ENCODE measurements around the gene UBXN1.
"Not testable (repeated sequence)": the region's sequence is repeated elsewhere in the genome, so short reads cannot be mapped to it uniquely, and the experiment has no call there.

UBXN1 gene

DNA sequence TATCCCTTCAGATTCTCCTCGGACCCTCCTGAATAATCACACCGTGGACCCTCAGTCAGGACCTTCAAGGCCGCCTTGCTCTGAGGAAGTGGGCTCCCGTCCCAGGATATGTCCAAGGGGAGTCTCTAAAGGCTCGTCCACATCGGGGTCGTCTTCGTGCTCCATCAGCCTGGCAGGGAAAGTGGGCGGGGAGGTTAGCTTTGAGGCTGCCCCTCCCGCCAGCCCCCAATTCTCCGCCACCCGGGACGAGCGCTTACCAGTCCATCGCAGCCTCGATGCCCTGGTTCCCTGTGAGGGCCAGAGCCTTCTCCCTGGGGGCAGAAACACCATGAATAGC is 472 bp downstream of the UBXN1 start:
- no peak for DNase-seq (ENCODE audit: low read depth, low spot score)
- peak overlapping the region; percentile 95 for H3K4me3 ChIP-seq (ENCODE audit: low read length)

DNA sequence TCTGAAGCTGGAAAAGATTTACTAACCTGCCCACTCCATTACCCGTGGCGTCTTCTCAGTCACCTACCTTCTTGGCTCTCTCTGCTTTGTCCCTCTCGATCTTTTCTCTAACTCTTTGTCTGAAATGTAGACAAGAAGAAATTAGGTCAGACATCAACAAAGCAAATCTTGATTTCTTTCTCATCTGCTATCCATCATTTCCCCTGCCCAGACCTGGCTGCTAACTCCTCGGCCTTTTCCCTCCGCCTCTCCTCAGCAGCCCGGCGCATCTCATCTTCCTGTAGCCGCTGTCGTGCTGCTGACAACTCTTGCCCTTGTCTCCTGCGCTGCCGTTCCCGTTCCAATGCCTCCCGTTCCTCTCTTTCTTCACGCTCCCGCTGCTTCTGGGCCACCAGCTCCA is 1.2 kb downstream of the UBXN1 start:
- peak overlapping the region; percentile 95 for H3K4me3 ChIP-seq (ENCODE audit: low read length)
- no peak for DNase-seq (ENCODE audit: low read depth, low spot score)

DNA sequence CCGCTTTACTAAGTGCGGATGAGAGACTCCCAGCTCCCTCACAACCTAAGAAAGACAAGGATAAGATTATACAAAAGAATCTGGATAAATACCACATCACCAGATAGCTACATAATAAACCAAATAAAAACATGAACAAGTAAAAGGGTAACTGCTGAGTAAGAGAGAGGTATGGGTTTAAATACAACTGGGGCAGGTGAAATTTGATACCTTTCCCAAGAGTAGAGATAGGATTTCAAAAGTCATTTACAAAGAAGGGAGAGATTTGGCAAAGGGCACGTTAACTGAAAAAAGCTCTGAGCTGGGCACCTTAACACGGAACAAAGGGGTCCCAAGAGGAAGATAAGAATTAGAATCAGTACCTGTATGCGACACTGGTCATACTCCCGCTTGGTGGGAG is 1.7 kb downstream of the UBXN1 start:
- H3K4me3 ChIP-seq (ENCODE audit: low read length), result no peak overlapping the region
- DNase-seq (ENCODE audit: low read depth, low spot score), result no peak

DNA sequence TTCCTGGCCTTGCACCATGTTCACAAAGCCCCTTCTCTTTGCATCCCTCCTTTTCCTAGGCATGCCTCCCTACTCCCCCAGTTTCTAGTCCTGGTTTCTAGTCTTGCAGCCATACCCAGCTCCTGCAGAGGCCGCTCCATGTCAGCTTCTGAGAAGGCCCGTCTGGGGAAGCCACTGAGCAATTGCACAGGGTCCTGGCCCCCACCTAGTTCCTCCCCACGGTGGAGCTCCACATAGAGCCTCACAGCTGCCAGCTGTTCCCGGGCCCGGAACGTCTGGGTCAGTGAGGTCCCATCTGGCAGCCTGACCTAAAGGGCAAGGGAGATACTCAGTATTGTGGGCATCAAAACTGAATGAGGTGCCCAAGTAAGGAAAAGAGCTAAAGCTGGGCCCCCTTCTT is 2.2 kb downstream of the UBXN1 start:
- DNase-seq (ENCODE audit: low read depth, low spot score), result no peak
- no peak overlapping the region for H3K4me3 ChIP-seq (ENCODE audit: low read length)

DNA sequence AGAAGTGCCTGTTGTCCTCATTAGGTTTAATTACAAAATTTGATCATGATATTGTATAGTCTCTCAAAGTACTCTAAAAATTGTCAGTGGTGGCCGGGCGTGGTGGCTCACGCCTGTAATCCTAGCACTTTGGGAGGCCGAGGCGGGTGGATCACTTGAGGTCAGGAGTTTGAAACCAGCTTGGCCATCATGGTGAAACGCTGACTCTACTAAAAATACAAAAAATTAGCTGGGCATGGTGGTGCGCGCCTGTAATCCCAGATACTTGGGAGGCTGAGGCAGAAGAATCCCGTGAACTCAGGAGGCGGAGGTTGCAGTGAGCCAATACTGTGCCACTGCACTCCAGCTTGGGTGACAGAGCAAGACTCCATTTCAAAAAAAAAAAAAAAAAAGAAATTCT is 3.5 kb downstream of the UBXN1 start:
- DNase-seq (ENCODE audit: low read depth, low spot score); H3K4me3 ChIP-seq (ENCODE audit: low read length): not testable (repeated sequence)

DNA sequence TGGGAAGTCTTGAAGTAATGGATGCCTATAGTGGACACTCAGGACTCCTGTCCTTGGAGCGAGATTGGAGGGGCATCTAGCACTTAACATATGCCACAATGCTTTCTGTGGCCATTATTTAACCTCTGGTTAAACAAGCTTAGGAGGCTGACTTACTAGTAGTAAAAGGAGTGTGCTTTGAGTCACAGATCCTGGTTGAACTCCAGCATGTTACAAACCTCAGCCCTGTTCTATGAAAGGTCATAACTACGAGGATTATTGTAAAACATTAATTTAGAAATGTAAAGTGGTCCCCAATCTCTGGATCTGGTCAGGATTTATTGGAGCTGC is 5.7 kb downstream of the UBXN1 start:
- H3K4me3 ChIP-seq (ENCODE audit: low read length), result no peak overlapping the region
- no peak for DNase-seq (ENCODE audit: low read depth, low spot score)

DNA sequence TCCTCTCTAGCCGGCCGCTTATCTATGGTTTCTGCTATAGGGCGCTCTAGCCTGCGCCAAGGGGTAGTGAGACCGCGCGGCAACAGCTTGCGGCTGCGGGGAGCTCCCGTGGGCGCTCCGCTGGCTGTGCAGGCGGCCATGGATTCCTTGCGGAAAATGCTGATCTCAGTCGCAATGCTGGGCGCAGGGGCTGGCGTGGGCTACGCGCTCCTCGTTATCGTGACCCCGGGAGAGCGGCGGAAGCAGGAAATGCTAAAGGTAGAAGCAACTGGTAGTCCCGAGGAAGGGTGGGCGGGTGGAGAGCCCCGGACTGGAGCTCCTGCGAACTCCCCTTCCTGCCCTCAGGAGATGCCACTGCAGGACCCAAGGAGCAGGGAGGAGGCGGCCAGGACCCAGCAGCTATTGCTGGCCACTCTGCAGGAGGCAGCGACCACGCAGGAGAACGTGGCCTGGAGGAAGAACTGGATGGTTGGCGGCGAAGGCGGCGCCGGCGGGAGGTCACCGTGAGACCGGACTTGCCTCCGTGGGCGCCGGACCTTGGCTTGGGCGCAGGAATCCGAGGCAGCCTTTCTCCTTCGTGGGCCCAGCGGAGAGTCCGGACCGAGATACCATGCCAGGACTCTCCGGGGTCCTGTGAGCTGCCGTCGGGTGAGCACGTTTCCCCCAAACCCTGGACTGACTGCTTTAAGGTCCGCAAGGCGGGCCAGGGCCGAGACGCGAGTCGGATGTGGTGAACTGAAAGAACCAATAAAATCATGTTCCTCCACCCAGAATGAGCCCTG is 7.1 kb downstream of the UBXN1 start, which contains the start of the genes LBHD1 and UQCC3:
TSS of gene LBHD1 (minus strand) at position 660 of the 782 bp plus-strand sequence. CDS start 2,236 bp downstream, outside the sequence.
TSS of gene UQCC3 (plus strand) at position 66 of the 782 bp plus-strand sequence. CDS start at position 139, 73 bp downstream.
- DNase-seq (ENCODE audit: low read depth, low spot score), result peak; percentile 96
- peak within 1 kb of the TSS; percentile 95 for H3K4me3 ChIP-seq (ENCODE audit: low read length)

DNA sequence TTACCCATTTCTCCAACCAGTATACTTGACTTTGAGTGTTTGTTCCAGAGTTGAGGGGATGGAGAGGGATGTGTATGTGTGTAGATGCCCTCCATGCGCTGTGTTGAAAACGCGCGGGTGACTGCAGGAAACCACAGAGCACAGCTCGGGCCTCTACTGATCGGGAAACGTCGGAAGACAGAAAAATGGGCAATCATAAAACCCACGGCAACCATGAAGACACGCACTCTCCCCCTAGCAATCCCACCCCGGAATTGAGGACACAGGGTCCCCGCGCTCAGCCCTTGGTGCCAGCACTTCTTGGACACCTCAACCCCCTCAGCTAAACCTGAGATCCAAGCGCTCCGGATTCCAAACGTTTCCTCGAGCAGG is 7.7 kb downstream of the UBXN1 start:
- DNase-seq (ENCODE audit: low read depth, low spot score), result no peak
- H3K4me3 ChIP-seq (ENCODE audit: low read length), result peak overlapping the region; percentile 95

DNA sequence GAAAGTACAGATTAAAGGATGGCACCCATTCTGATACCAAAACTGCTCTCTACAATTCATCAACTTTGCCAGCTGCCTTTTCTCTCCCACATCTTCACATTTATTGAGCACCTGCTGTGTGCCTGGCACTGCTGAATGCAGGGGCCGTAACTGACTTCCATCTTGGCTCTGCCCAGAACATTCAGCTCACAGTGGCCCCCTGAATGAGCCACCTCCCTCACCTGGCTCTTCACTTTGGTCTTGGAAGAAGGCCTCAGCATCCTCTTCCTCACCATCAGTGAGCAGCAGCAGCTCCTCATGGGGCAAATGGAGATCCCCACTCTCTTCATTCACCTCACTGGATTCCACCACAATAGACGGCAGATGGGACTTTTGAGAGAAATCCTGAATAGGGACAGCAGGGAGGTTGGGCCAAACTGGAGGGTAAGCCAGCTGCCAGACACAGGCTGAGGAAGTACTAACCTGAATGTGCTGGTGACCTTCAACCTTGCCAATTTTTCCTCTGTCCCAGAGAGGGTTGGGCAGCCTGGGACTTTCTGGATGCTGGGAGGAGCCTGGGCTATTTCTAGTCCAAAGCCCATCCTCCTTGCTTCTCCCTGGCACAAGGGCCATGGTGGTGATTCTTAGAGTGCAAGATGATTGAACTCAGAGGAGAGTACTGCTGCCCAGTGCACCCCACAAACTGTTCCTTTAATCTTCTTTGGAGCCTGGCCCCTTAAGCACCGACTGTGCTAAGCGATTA is 9.3 kb downstream of the UBXN1 start:
- DNase-seq (ENCODE audit: low read depth, low spot score), result no peak
- no peak overlapping the region for H3K4me3 ChIP-seq (ENCODE audit: low read length)

DNA sequence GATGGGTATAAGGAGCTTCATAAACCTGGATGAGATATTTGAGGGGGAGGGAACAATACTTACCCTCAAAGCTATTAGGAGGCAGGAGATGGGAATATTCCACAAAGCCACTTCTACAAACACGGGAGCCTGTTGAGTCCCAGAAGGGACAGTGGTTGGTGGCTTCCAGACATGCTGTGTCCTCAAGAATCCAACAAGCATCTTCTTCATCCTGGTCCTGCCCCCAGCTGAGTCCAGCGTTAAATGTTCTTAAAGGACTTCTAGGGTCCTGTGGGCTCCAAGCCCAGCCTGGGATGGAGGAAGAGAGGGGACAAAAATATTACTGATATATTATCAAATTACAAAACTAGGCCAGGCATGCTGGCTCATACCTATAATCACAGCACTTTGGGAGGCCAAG is 11.4 kb downstream of the UBXN1 start:
- H3K4me3 ChIP-seq (ENCODE audit: low read length), result no peak overlapping the region
- no peak for DNase-seq (ENCODE audit: low read depth, low spot score)

DNA sequence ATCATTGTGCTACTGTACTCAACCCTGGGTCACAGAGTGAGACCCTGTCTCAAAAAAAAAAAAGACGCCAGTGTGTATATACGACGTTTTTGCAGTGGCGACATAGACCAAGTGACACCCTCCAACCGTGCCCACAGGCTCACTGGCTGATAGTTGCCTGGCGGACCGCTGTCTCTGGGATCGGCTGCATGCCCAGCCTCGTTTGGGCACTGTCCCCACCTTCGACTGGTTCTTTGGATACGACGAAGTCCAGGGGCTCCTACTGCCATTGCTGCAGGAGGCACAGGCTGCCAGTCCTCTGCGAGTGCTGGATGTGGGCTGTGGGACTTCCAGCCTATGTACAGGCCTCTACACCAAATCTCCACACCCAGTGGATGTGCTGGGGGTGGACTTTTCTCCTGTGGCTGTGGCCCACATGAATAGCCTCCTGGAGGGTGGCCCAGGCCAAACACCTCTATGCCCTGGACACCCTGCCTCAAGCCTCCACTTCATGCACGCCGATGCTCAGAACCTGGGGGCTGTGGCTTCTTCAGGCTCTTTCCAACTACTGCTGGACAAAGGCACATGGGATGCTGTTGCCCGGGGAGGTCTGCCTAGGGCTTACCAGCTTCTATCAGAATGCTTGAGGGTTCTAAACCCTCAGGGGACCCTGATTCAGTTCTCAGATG is 12.5 kb downstream of the UBXN1 start:
- DNase-seq (ENCODE audit: low read depth, low spot score), result no peak
- H3K4me3 ChIP-seq (ENCODE audit: low read length), result peak overlapping the region; percentile 65

DNA sequence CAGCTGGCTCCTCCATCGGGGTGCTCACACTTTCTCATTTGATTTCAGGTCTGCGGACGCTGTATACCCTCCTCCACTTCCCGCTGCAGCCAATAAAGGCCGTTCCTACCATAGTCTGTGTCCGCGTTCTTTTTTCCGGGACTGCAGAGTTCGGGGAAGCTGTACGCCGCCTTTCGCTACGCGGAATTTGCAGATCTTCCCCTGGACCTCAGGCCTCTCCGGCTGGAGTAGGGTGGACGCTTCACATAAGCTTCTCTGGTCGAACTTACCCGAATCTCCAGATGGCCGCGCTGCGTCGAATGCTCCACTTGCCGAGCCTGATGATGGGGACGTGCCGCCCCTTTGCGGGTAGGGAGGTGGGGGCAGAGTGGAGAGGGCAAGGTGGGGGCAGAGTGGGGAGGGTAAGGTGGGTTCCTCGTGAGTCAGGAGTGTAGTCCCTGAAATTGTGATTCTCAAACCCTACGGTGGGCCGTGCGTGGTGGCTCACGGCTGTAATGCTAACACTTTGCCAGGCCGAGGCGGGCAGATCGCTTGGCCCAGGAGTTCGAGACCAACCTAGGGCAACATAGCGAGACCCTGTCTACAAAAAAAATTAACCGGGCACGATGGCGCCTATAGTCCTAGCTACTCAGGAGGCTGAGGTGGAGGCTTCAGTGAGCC is 13.1 kb downstream of the UBXN1 start:
- peak overlapping the region; percentile 65 for H3K4me3 ChIP-seq (ENCODE audit: low read length)
- DNase-seq (ENCODE audit: low read depth, low spot score), result no peak

DNA sequence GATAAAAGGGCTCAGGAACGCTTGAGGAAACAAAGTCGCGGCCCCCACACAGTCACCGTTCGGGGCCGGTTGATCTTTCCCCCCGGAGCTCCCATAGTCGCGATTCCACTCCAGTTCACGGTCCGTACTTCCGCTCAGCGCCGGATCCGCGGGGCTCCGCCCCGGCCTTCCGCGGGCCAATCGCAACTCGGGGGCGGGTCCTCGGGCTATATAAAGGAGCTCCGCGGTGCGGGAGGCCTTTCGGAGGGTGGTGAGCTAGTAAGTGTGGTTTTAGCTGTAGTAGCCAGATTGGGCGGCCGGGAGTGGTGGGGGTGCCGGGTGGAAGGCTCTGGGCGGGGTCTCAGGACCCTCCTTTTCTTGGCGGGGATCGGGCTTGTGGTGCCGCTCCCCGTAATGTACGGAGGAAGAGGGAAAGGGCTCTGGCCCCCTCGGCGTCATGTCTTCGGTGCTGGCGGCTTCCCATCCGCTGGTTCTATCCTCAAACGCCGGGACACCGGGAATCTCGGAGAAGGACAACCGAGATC is 13.7 kb downstream of the UBXN1 start, which contains the start of the genes C11orf98 and CSKMT:
TSS of gene C11orf98 (minus strand) at position 136 of the 524 bp plus-strand sequence. CDS start at position 95, 41 bp downstream.
TSS of gene CSKMT (plus strand) at position 238 of the 524 bp plus-strand sequence. CDS start 568 bp downstream, outside the sequence.
- DNase-seq (ENCODE audit: low read depth, low spot score), result peak; percentile 90
- H3K4me3 ChIP-seq (ENCODE audit: low read length), result peak within 1 kb of the TSS; percentile 65

DNA sequence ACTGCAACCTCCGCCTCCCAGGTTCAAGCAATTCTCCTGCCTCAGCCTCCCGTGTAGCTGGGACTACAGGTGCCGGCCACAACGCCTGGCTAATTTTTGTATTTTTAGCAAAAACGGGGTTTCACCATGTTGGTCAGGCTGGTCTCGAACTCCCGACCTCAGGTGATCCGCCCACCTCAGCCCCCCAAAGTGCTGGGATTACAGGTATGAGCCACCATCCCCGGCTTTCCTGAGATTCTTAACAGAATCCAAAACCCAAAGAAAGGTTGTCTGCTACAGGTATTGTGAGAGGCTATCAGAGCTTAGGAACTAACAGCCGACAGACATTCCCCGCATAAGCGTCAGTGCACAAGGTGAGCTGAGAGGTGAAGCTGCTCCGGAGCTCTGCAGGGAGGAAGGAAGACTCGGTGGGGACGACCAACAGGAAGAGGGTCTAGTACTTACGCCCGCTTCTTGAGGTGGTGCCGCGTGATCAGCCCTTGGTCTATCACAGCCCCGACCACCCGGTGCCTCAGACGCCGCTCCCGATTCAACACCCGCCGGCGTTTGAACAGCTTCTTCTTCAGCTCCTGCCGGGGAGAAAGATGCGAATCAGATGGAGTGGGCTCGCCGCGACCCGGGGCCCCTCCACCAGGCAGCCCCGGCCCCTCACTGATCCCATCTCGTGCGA is 14.3 kb downstream of the UBXN1 start:
- peak overlapping the region; percentile 65 for H3K4me3 ChIP-seq (ENCODE audit: low read length)
- DNase-seq (ENCODE audit: low read depth, low spot score), result peak; percentile 64

DNA sequence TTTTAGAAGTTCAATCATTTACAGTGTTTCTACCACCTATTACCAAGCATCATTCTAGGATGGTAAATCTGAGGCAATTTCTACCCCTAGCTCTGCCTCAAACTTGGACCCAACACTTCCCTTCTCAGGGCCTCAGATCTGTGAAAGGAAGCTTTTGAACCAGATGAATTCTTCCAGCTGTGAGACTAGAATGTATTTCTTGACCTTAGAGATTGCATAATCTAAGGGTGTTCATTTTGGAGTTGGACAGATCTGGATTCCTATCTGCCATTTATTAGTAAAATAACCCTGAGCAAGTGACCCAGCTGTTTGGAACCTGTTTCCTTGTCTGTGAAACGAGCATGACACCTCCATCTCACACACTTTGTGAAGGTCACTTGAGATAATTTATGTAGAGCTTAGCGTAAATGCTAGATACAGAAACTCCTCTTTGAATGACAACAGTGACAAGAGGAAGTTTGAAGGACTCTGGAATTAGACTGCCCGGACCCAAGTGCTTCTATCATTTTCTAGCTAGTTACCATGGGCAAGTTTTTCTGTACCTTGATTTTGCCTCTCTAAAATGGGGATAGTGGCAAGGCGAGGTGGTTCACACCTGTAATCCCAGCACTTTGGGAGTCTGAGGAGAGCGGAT is 22.0 kb downstream of the UBXN1 start:
- no peak overlapping the region for H3K4me3 ChIP-seq (ENCODE audit: low read length)
- no peak for DNase-seq (ENCODE audit: low read depth, low spot score)

DNA sequence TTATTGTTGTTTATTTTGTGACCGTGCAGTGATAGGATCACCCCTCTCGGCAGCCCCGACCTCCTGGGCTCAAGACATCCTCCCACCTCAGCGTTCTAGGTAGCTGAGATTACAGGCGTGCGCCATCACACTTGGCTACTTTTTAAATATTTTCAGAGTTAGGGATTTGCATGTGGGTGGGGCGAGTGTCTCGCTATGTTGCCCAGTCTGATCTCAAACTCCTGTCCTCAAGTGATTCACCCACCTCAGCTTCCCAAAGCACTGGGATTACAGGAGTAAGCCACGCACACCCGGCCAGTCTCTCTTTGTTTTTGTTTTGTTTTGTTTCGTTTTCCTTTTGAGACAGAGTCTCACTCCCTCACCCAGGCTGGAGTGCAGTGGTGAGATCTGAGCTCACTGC is 24.6 kb downstream of the UBXN1 start:
- H3K4me3 ChIP-seq (ENCODE audit: low read length), result no peak overlapping the region
- no peak for DNase-seq (ENCODE audit: low read depth, low spot score)

DNA sequence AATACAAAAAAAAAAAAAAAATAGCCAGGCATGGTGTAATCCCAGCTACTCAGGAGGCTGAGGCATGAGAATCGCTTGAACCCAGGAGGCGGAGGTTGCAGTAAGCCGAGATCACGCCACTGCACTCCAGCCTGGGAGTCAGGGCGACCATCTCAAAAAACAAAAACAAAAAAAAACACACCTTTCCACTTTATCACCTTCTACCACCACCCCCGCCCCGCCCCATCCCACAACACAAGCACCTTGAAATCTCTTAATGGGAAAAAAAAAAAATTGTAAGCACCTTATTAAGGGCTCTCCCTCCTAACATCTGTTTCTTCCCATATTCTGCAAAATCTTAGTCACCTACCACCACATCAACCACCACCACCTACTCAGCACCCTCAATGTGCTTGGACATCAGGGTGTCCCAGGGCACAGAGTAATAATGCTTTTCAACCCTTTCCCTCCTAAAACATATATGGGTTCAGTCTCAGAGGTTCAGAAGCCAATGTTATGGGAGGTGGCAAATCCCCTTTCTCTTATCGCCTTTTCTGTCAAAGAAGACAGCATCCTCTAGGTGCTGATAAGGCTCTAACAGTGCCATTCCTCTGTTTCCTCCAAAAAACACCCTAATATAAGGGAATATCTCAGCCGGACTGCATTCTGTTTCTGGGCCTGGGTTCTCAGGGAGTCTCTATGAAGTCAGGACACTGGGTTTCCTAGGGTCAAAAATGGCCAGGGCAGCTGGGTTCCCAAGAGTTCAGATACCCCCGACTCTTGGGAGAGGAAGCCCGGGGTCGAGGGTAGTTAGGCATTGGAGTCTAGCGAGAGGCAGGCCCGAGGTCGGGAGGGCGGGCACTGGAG is 26.5 kb downstream of the UBXN1 start:
- peak overlapping the region; percentile 80 for H3K4me3 ChIP-seq (ENCODE audit: low read length)
- DNase-seq (ENCODE audit: low read depth, low spot score), result no peak
